Lower leg skin (tissue), 3 donors: ENCODE results near the gene SNAI1.

Source experiments
- CTCF ChIP-seq, 3 donors: fragments of 450-650 bp; IDR thresholded peaks; one replicate each; pipeline ENCODE4 v1.5.1; 2016; ENCODE audit warnings: antibody characterized with exemption in 3 of 3, mild to moderate bottlenecking in 3 of 3, moderate library complexity in 2 of 3
- POLR2A ChIP-seq, 2 donors: fragments of 450-650 bp; IDR thresholded peaks; one replicate each; pipeline ENCODE4 v1.6.1; 2016 to 2017; ENCODE audit warnings: antibody characterized with exemption in 2 of 2, mild to moderate bottlenecking in 1 of 2, moderate library complexity in 1 of 2

- TF ChIP-seq CTCF (IDR thresholded peaks at IDR 0.05) (no peak), POLR2A (IDR thresholded peaks at IDR 0.05) (no peak)
These were observed 3.3 kb downstream of the SNAI1 start for GRCh38 chr20:49986049-49986448.
